HCT116 (cell line): ENCODE measurements around the gene BIK. TPM values are rescaled to one million over a fixed set of nuclear protein-coding genes. Genes with fewer than 3 reads are reported as not detected.

ENCODE experiments used
- ATAC-seq: fragments of 200-7000 bp; cut with Tn5 transposase; 2 replicates; pipeline ENCODE4 v1.9.1; 2020; ENCODE audit warnings: mild to moderate bottlenecking, moderate library complexity
- BruUV-seq: library from RNA; stranded (reverse); fragments of 400-500 nt; replicated peaks from 2 replicates; lab custom pipeline; 2021; lab: Mats Ljungman, UMichigan
- CTCF ChIA-PET: fragments of 300-600 bp; sonication (Branson Sonifier 250); formaldehyde crosslinking; loops from one replicate; lab custom pipeline; 2021; ENCODE audit warnings: antibody characterized with exemption; lab: Charles Lee
- POLR2A ChIA-PET: fragments of 300-600, 350-600 bp; sonication (Branson Sonifier 250); formaldehyde crosslinking; loops from one replicate; lab custom pipeline; 2021; ENCODE audit warnings: antibody characterized with exemption; lab: Charles Lee
- RAD21 ChIA-PET, 2 experiments: fragments of 300-600 bp; sonication (Branson Sonifier 250); formaldehyde crosslinking; loops; one replicate each; lab custom pipeline; 2023; ENCODE audit warnings: low total read pairs in 2 of 2; ENCODE audit not compliant: uncharacterized antibody in 2 of 2, unreplicated experiment in 2 of 2, low non-redundant PET in 1 of 2; lab: Charles Lee
- DNase-seq: peaks from one replicate; pipeline ENCODE4 v3.0.0-alpha.2; 2010; ENCODE audit warnings: low read depth, low spot score
- H2AFZ ChIP-seq: fragments of 200-600 bp; shearing (Covaris generic), sonication (generic); 2 replicates; pipeline ENCODE4 v1.6.1; 2017; ENCODE audit warnings: low read depth, mixed run types, mixed read lengths, antibody characterized with exemption, low read length; ENCODE audit not compliant: poor library complexity, severe bottlenecking
- H3K27ac ChIP-seq: 2 replicates; pipeline ENCODE4 v1.5.1; 2012; ENCODE audit warnings: low read depth, low read length
- H3K27me3 ChIP-seq: fragments of 200-600 bp; sonication (generic); 2 replicates; pipeline ENCODE4 v1.6.1; 2016; ENCODE audit warnings: mixed run types, low read length, mixed read lengths; ENCODE audit not compliant: insufficient read depth
- H3K36me3 ChIP-seq, 2 experiments: fragments of 200-500 bp in 1 of 2; fragments of 200-600 bp in 1 of 2; sonication (Bioruptor generic) in 1 of 2; sonication (generic) in 1 of 2; 2 replicates each; pipeline versions ENCODE4 v1.5.1 to v1.6.1; 2014 to 2016; ENCODE audit warnings: low read length in 2 of 2, inconsistent platforms in 1 of 2, mixed read lengths in 1 of 2, mixed run types in 1 of 2; ENCODE audit not compliant: insufficient read depth in 2 of 2, control insufficient read depth in 1 of 2
- H3K4me1 ChIP-seq, 2 experiments: fragments of 200-600 bp in 1 of 2; sonication (generic) in 1 of 2; 2 replicates each; pipeline versions ENCODE4 v1.5.1 to v1.6.1; 2012 to 2017; ENCODE audit warnings: low read length in 2 of 2, inconsistent platforms in 1 of 2, mild to moderate bottlenecking in 1 of 2, mixed read lengths in 1 of 2, mixed run types in 1 of 2, moderate library complexity in 1 of 2; ENCODE audit not compliant: insufficient read depth in 2 of 2, control insufficient read depth in 1 of 2
- H3K4me2 ChIP-seq: fragments of 200-600 bp; sonication (generic); 2 replicates; pipeline ENCODE4 v1.6.1; 2017; ENCODE audit warnings: mixed run types, low read length, mixed read lengths
- H3K4me3 ChIP-seq, 2 experiments: fragments of 200-600 bp in 1 of 2; sonication (generic) in 1 of 2; replicated peaks in 1 of 2; 2 replicates each; pipeline ENCODE4 v1.5.1; 2011 to 2016; ENCODE audit warnings: low read length in 2 of 2, control low read depth in 1 of 2, low read depth in 1 of 2, mild to moderate bottlenecking in 1 of 2, mixed read lengths in 1 of 2, mixed run types in 1 of 2
- H3K79me2 ChIP-seq: fragments of 200-600 bp; sonication (generic); 2 replicates; pipeline ENCODE4 v1.6.1; 2017; ENCODE audit warnings: mild to moderate bottlenecking, mixed run types, low read length, moderate library complexity, mixed read lengths; ENCODE audit not compliant: insufficient read depth
- H3K9ac ChIP-seq: fragments of 200-600 bp; sonication (generic); 2 replicates; pipeline ENCODE4 v1.6.1; 2016; ENCODE audit warnings: low read length, mixed read lengths
- H3K9me2 ChIP-seq: fragments of 200-600 bp; sonication (generic), shearing (Covaris generic); 2 replicates; pipeline ENCODE4 v1.6.1; 2017; ENCODE audit warnings: mixed run types, mild to moderate bottlenecking, moderate library complexity; ENCODE audit not compliant: insufficient read depth
- H3K9me3 ChIP-seq, 2 experiments: fragments of 200-500 bp in 1 of 2; fragments of 200-600 bp in 1 of 2; sonication (Bioruptor generic) in 1 of 2; sonication (generic) in 1 of 2; 2 replicates each; pipeline ENCODE4 v1.6.1; 2014 to 2017; ENCODE audit warnings: low read length in 2 of 2, mixed read lengths in 2 of 2, inconsistent platforms in 1 of 2, low read depth in 1 of 2, mild to moderate bottlenecking in 1 of 2, mixed run types in 1 of 2, moderate library complexity in 1 of 2; ENCODE audit not compliant: control insufficient read depth in 1 of 2, insufficient read depth in 1 of 2
- H4K20me1 ChIP-seq: fragments of 200-600 bp; sonication (generic), shearing (Covaris generic); 2 replicates; pipeline ENCODE4 v1.6.1; 2017; ENCODE audit warnings: mixed run types, mild to moderate bottlenecking, moderate library complexity; ENCODE audit not compliant: insufficient read depth
- CBX3 ChIP-seq: IDR thresholded peaks from 2 replicates; pipeline ENCODE4 v1.6.1; 2012; ENCODE audit warnings: low read depth
- CEBPB ChIP-seq: IDR thresholded peaks from 2 replicates; pipeline ENCODE4 v1.6.1; 2012; ENCODE audit warnings: low read depth
- CTCF ChIP-seq, 3 experiments: fragments of 200-600 bp in 1 of 3; sonication (generic) in 1 of 3; IDR thresholded peaks in 2 of 3; conservative IDR thresholded peaks in 1 of 3; 2 replicates each; pipeline ENCODE4 v1.5.1; 2012 to 2017; ENCODE audit warnings: low read depth in 2 of 3, low read length in 2 of 3, antibody characterized with exemption in 1 of 3, borderline replicate concordance in 1 of 3, control low read depth in 1 of 3, mild to moderate bottlenecking in 1 of 3, mixed read lengths in 1 of 3, mixed run types in 1 of 3, moderate library complexity in 1 of 3; ENCODE audit not compliant: insufficient read depth in 1 of 3
- ELF1 ChIP-seq: IDR thresholded peaks from 2 replicates; pipeline ENCODE4 v1.6.1; 2012; ENCODE audit warnings: low read depth, borderline replicate concordance
- EZH2phosphoT487 ChIP-seq: fragments of 200-600 bp; IDR thresholded peaks from 2 replicates; pipeline ENCODE4 v1.6.1; 2018; ENCODE audit warnings: antibody characterized with exemption, borderline replicate concordance
- FOSL1 ChIP-seq: IDR thresholded peaks from 2 replicates; pipeline ENCODE4 v1.6.1; 2012; ENCODE audit warnings: low read depth
- JUND ChIP-seq: IDR thresholded peaks from 2 replicates; pipeline ENCODE4 v1.6.1; 2012
- RAD21 ChIP-seq: IDR thresholded peaks from 2 replicates; pipeline ENCODE4 v1.6.1; 2012; ENCODE audit warnings: low read depth, mild to moderate bottlenecking
- SIN3A ChIP-seq: IDR thresholded peaks from 2 replicates; pipeline ENCODE4 v1.6.1; 2012; ENCODE audit warnings: low read depth
- SP1 ChIP-seq: IDR thresholded peaks from 2 replicates; pipeline ENCODE4 v1.6.1; 2012; ENCODE audit warnings: low read depth
- TCF7L2 ChIP-seq: IDR thresholded peaks from 2 replicates; pipeline ENCODE4 v1.7.0; 2011; ENCODE audit warnings: borderline replicate concordance, inconsistent platforms; ENCODE audit not compliant: insufficient read depth, insufficient read length; ENCODE audit errors: extremely low read depth
- YY1 ChIP-seq: IDR thresholded peaks from 2 replicates; pipeline ENCODE4 v1.6.1; 2011; ENCODE audit warnings: low read length, low read depth, moderate library complexity, mild to moderate bottlenecking; ENCODE audit not compliant: insufficient replicate concordance; ENCODE audit errors: extremely low read depth
- ZFX ChIP-seq: fragments of 450-650 bp; IDR thresholded peaks from 2 replicates; pipeline ENCODE4 v1.6.1; 2017
- intact Hi-C: fragments of 100-400 bp; cut with micrococcal nuclease; formaldehyde crosslinking; loops from 2 replicates; pipeline ENCODE4 v1.10.0; 2022
- total RNA-seq: library from RNA; stranded (reverse); gene quantifications from one replicate; pipeline ENCODE4 v1.2.1, GENCODE V29; 2021; ENCODE audit not compliant: unreplicated experiment
- TF ChIP-seq, protein P1 (sequence below): IDR thresholded peaks from 2 replicates; pipeline ENCODE4 v1.6.1; 2012; ENCODE audit warnings: low read depth

Gene BIK
- total RNA-seq, 1 experiment from 2014 or later: 31.0 TPM

DNA sequence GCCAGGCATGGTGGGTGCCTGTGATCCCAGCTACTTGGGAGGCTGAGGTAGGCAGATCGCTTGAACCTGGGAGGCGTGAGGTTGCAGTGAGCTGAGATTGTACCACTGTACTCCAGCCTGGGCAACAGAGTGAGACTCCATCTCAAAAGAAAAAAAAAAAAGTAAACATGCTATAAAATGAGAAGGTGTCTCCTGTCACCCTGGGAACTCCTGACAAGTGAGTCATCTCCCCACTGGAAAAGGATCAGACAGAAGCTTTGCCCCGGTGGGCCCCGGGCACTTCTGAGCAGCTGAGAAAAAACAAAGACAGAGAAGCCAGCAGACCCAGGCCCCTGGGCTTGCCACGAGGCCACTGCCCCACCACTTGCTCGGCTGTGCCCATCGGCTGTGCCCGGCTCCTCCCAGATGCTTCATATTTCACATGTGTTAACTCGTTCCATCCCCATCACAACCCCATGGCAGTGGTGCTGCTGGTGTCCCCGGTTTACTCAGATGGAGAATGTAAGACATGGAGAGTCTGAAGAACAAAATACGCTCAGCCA, 43.6 kb upstream of the BIK start:
- no peak overlapping the region for H2AFZ ChIP-seq
- CTCF ChIA-PET: no interaction called here

GRCh38 chr22:43077121-43077877, 33.3 kb upstream of the BIK start:
- RAD21 ChIA-PET: no interaction called here
- BruUV-seq: no TSS peak
- CTCF ChIA-PET: no interaction called here
- H3K27me3 ChIP-seq: no peaks in the 10 kb centered on the region
- no peaks in the 10 kb centered on the region for H3K79me2 ChIP-seq
- H3K4me2 ChIP-seq: no peak overlapping the region
- no peak overlapping the region for H3K4me3 ChIP-seq
- no peaks in the 10 kb centered on the region for H3K36me3 ChIP-seq
- peaks cover 13 to 26% of the 10 kb centered on the region in 2 experiments for H3K4me1 ChIP-seq
- H3K9ac ChIP-seq: no peak overlapping the region
- H3K9me3 ChIP-seq: no peaks in the 10 kb centered on the region
- no peak overlapping the region for H3K27ac ChIP-seq
- intact Hi-C loops: no loop called here
- no peak for DNase-seq
- POLR2A ChIA-PET: no interaction called here
- ATAC-seq: no peak
- no peaks in the 10 kb centered on the region for H3K9me2 ChIP-seq
- no peak overlapping the region for H2AFZ ChIP-seq
- H4K20me1 ChIP-seq: no peaks in the 10 kb centered on the region
- TF ChIP-seq CEBPB (no peak), CTCF (IDR thresholded peaks at IDR 0.05 in 2 of 3, conservative IDR thresholded peaks at IDR 0.05 in 1 of 3; ENCODE audit: borderline replicate concordance in 1 of 3, insufficient read depth in 1 of 3, low read depth in 2 of 3, low read length in 2 of 3) (no peak), SP1 (no peak), FOSL1 (no peak), ELF1 (no peak), ZFX (no peak), JUND (no peak), RAD21 (no peak), CBX3 (no peak), SIN3A (no peak), EZH2phosphoT487 (no peak)
- TF ChIP-seq, protein P1, sequence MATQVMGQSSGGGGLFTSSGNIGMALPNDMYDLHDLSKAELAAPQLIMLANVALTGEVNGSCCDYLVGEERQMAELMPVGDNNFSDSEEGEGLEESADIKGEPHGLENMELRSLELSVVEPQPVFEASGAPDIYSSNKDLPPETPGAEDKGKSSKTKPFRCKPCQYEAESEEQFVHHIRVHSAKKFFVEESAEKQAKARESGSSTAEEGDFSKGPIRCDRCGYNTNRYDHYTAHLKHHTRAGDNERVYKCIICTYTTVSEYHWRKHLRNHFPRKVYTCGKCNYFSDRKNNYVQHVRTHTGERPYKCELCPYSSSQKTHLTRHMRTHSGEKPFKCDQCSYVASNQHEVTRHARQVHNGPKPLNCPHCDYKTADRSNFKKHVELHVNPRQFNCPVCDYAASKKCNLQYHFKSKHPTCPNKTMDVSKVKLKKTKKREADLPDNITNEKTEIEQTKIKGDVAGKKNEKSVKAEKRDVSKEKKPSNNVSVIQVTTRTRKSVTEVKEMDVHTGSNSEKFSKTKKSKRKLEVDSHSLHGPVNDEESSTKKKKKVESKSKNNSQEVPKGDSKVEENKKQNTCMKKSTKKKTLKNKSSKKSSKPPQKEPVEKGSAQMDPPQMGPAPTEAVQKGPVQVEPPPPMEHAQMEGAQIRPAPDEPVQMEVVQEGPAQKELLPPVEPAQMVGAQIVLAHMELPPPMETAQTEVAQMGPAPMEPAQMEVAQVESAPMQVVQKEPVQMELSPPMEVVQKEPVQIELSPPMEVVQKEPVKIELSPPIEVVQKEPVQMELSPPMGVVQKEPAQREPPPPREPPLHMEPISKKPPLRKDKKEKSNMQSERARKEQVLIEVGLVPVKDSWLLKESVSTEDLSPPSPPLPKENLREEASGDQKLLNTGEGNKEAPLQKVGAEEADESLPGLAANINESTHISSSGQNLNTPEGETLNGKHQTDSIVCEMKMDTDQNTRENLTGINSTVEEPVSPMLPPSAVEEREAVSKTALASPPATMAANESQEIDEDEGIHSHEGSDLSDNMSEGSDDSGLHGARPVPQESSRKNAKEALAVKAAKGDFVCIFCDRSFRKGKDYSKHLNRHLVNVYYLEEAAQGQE: no peak

More for the DNA sequence above, 43.6 kb upstream of the BIK start:
- no TSS peak for BruUV-seq
- peak; percentile 73 for ATAC-seq
- Histone ChIP-seq H3K9ac (peak overlapping the region; percentile 33; the same call in 1 of the 2 replicates), H3K4me2 (peak overlapping the region; percentile 47), H3K4me3 (no peak overlapping the region)
- intact Hi-C loops: no loop called here
- peak; percentile 61 for TF ChIP-seq FOSL1
- TF ChIP-seq TCF7L2: peak; percentile 72
- 0 out of 2 replicates have a peak, but pooled peaks have one; percentile 17 for TF ChIP-seq SP1
- TF ChIP-seq JUND: peak; percentile 67
- TF ChIP-seq YY1: no peak
- no peak for TF ChIP-seq SIN3A
- TF ChIP-seq, all 23 proteins: peak for 4
- no peaks in the 10 kb centered on the region for H3K9me2 ChIP-seq
- DNase-seq: peak; percentile 47
- no peaks in the 10 kb centered on the region for H4K20me1 ChIP-seq
- no peaks in the 10 kb centered on the region; a peak in 1 of 4 replicates for H3K36me3 ChIP-seq
- no peaks in the 10 kb centered on the region for H3K27me3 ChIP-seq
- H3K4me1 ChIP-seq: peaks cover 21 to 26% of the 10 kb centered on the region in 2 experiments
- H3K79me2 ChIP-seq: no peaks in the 10 kb centered on the region
- RAD21 ChIA-PET: no interaction called here
- H3K27ac ChIP-seq: peak overlapping the region; percentile 62
- POLR2A ChIA-PET: no interaction called here
- no peaks in the 10 kb centered on the region for H3K9me3 ChIP-seq
